Calu3 (cell line): ENCODE data around the gene CYB5B. TPM values are rescaled to one million over a fixed set of nuclear protein-coding genes. Genes with fewer than 3 reads are reported as not detected.
A peak's percentile ranks its signal among the peaks of the same experiment; 100 is the strongest.

Experiments used
- BruUV-seq: library from RNA; stranded (reverse); fragments of 400-500 nt; replicated peaks from 2 replicates; lab custom pipeline; 2021; lab: Mats Ljungman, UMichigan
- CTCF ChIA-PET: fragments of 300-600 bp; sonication (Branson Sonifier 250); formaldehyde crosslinking; loops from one replicate; lab custom pipeline; 2022; ENCODE audit warnings: antibody characterized with exemption; lab: Charles Lee
- DNase-seq: peaks from one replicate; pipeline ENCODE4 v3.0.0; 2022
- H3K27ac Mint-ChIP-seq: one replicate; pipeline ENCODE4 v1.8.0; 2022; ENCODE audit warnings: mixed read lengths; ENCODE audit not compliant: unreplicated experiment
- H3K27me3 Mint-ChIP-seq: one replicate; pipeline ENCODE4 v1.8.0; 2022; ENCODE audit warnings: mixed read lengths; ENCODE audit not compliant: unreplicated experiment
- H3K36me3 Mint-ChIP-seq: one replicate; pipeline ENCODE4 v1.8.0; 2022; ENCODE audit warnings: mild to moderate bottlenecking, moderate library complexity, mixed read lengths; ENCODE audit not compliant: insufficient read depth, unreplicated experiment
- H3K4me1 Mint-ChIP-seq: one replicate; pipeline ENCODE4 v1.8.0; 2022; ENCODE audit warnings: mild to moderate bottlenecking, low read depth, mixed read lengths; ENCODE audit not compliant: unreplicated experiment
- H3K4me3 Mint-ChIP-seq: one replicate; pipeline ENCODE4 v1.8.0; 2022; ENCODE audit warnings: mild to moderate bottlenecking, low read depth, moderate library complexity, mixed read lengths; ENCODE audit not compliant: unreplicated experiment
- H3K9me3 Mint-ChIP-seq: one replicate; pipeline ENCODE4 v1.8.0; 2022; ENCODE audit warnings: low read depth, mixed read lengths; ENCODE audit not compliant: unreplicated experiment
- CTCF ChIP-seq: fragments of 200-600 bp; IDR thresholded peaks from one replicate; pipeline ENCODE4 v1.8.0; 2022; ENCODE audit warnings: antibody characterized with exemption; ENCODE audit not compliant: unreplicated experiment
- intact Hi-C: fragments of 100-400 bp; cut with micrococcal nuclease; formaldehyde crosslinking; loops from one replicate; pipeline ENCODE4 v1.10.0; 2022; ENCODE audit not compliant: unreplicated experiment
- total RNA-seq: library from RNA; stranded (reverse); gene quantifications from 2 replicates; pipeline ENCODE4 v1.2.3, GENCODE V29; 2022

Gene CYB5B
- total RNA-seq, 1 experiment from 2014 or later: 179 TPM

GRCh38 chr16:69381231-69381630, 43.2 kb upstream of the CYB5B start:
- Mint-ChIP-seq H3K27ac (no peak overlapping the region), H3K27me3 (no peaks in the 10 kb centered on the region)

GRCh38 chr16:69382421-69382820, 42.0 kb upstream of the CYB5B start:
- no TSS peak for BruUV-seq
- Mint-ChIP-seq H3K27ac (no peak overlapping the region), H3K9me3 (no peaks in the 10 kb centered on the region), H3K4me3 (no peak overlapping the region), H3K27me3 (no peaks in the 10 kb centered on the region), H3K4me1 (peaks cover 20% of the 10 kb centered on the region), H3K36me3 (peaks cover 66% of the 10 kb centered on the region)
- intact Hi-C loops: no loop called here
- CTCF ChIA-PET: no interaction called here
- no peak for DNase-seq
- TF ChIP-seq CTCF: no peak

More at GRCh38 chr16:69381231-69381630, 43.2 kb upstream of the CYB5B start:
- intact Hi-C loops: no loop called here
- H3K4me1 Mint-ChIP-seq: peaks cover 20% of the 10 kb centered on the region
- CTCF ChIA-PET: no interaction called here
- DNase-seq: no peak
- H3K36me3 Mint-ChIP-seq: peaks cover 74% of the 10 kb centered on the region
- H3K9me3 Mint-ChIP-seq: no peaks in the 10 kb centered on the region
- no peak overlapping the region for H3K4me3 Mint-ChIP-seq
- no TSS peak for BruUV-seq
- TF ChIP-seq CTCF: no peak

- Mint-ChIP-seq H3K36me3 (peaks cover 55% of the 10 kb centered on the region), H3K4me3 (peak overlapping the region; percentile 95), H3K9me3 (no peaks in the 10 kb centered on the region), H3K4me1 (peaks cover 20% of the 10 kb centered on the region), H3K27me3 (no peaks in the 10 kb centered on the region), H3K27ac (peak overlapping the region; percentile 91)
- DNase-seq: no peak
- BruUV-seq: no TSS peak
- CTCF ChIA-PET: interaction anchor here (0.5 to 1.1 kb wide), 2 partner anchors 12 to 13 kb away, joined by 3 to 4 read pairs; no protein-coding TSS in a partner anchor
- TF ChIP-seq CTCF: no peak
- intact Hi-C loops: no loop called here
Measured at GRCh38 chr16:69384974-69385373, 39.4 kb upstream of the CYB5B start.

GRCh38 chr16:69386596-69386995, 37.8 kb upstream of the CYB5B start:
- BruUV-seq: no TSS peak
- Mint-ChIP-seq H3K27ac (no peak overlapping the region), H3K36me3 (peaks cover 39% of the 10 kb centered on the region)

More at GRCh38 chr16:69386596-69386995, 37.8 kb upstream of the CYB5B start:
- intact Hi-C loops: no loop called here
- H3K27me3 Mint-ChIP-seq: no peaks in the 10 kb centered on the region
- CTCF ChIA-PET: interaction anchor here (0.9 kb wide), 1 partner anchor 12 kb away, joined by 3 read pairs; no protein-coding TSS in a partner anchor
- H3K9me3 Mint-ChIP-seq: no peaks in the 10 kb centered on the region
- no peak for TF ChIP-seq CTCF
- H3K4me1 Mint-ChIP-seq: peaks cover 20% of the 10 kb centered on the region
- no peak for DNase-seq
- peak overlapping the region; percentile 95 for H3K4me3 Mint-ChIP-seq
